HEK293 (cell line): ENCODE measurements around the gene PRCD.

Source experiments
- CTCF ChIA-PET: fragments of 350-600 bp; formaldehyde crosslinking; extraction: SDS; loops from one replicate; lab custom pipeline; 2021; ENCODE audit warnings: antibody characterized with exemption; lab: Yijun Ruan, JAX
- POLR2A ChIA-PET: fragments of 300-600 bp; formaldehyde crosslinking; extraction: SDS; loops from one replicate; lab custom pipeline; 2020; ENCODE audit warnings: antibody characterized with exemption, inconsistent platforms; lab: Yijun Ruan, JAX
- H3K27ac ChIP-seq: fragments of 200-500 bp; sonication (Bioruptor generic); 2 replicates; pipeline ENCODE4 v1.5.1; 2014; ENCODE audit warnings: low read depth, low read length, control low read depth, inconsistent platforms; ENCODE audit errors: extremely low read depth
- H3K36me3 ChIP-seq, 2 experiments: fragments of 200-500 bp in 1 of 2; sonication (Bioruptor generic) in 1 of 2; 1 replicate in 1 of 2; 2 replicates in 1 of 2; pipeline ENCODE4 v1.5.1; 2014 to 2017; ENCODE audit warnings: inconsistent platforms in 2 of 2, low read length in 2 of 2; ENCODE audit not compliant: control insufficient read depth in 2 of 2, insufficient read depth in 1 of 2
- H3K4me1 ChIP-seq: fragments of 200-500 bp; sonication (Bioruptor generic); 2 replicates; pipeline ENCODE4 v1.5.1; 2014; ENCODE audit warnings: mild to moderate bottlenecking, low read length, inconsistent platforms; ENCODE audit not compliant: control insufficient read depth, insufficient read depth
- H3K4me3 ChIP-seq: 2 replicates; pipeline ENCODE4 v1.5.1; 2011; ENCODE audit warnings: low read depth, mild to moderate bottlenecking, control low read depth, low read length, moderate library complexity
- H3K9me3 ChIP-seq: fragments of 200-500 bp; sonication (Bioruptor generic); 2 replicates; pipeline ENCODE4 v1.5.1; 2014; ENCODE audit warnings: low read depth, low read length, inconsistent platforms; ENCODE audit not compliant: control insufficient read depth, insufficient read depth
- CTCF ChIP-seq: fragments of 450-650 bp; formaldehyde crosslinking; IDR thresholded peaks from 2 replicates; pipeline ENCODE4 v1.5.1; 2016; ENCODE audit warnings: missing biosample characterization, missing genetic modification characterization
- EGR2 ChIP-seq: fragments of 450-650 bp; formaldehyde crosslinking; IDR thresholded peaks from 2 replicates; pipeline ENCODE4 v1.5.1; 2016; ENCODE audit warnings: low read depth, missing biosample characterization, missing genetic modification characterization
- HOXA7 ChIP-seq: sonication (generic); formaldehyde crosslinking; IDR thresholded peaks from 2 replicates; pipeline ENCODE4 v1.8.1; 2022; ENCODE audit warnings: missing genetic modification reagents, borderline replicate concordance
- KLF1 ChIP-seq: fragments of 450-650 bp; formaldehyde crosslinking; IDR thresholded peaks from 2 replicates; pipeline ENCODE4 v1.5.1; 2016; ENCODE audit warnings: missing biosample characterization, missing genetic modification characterization
- KLF7 ChIP-seq: fragments of 450-650 bp; formaldehyde crosslinking; IDR thresholded peaks from 2 replicates; pipeline ENCODE4 v1.5.1; 2016; ENCODE audit warnings: missing biosample characterization, missing genetic modification characterization, borderline replicate concordance
- KLF9 ChIP-seq: fragments of 450-650 bp; formaldehyde crosslinking; IDR thresholded peaks from 2 replicates; pipeline ENCODE4 v1.5.1; 2016; ENCODE audit warnings: missing biosample characterization, missing genetic modification characterization, low read depth
- OVOL3 ChIP-seq: fragments of 450-650 bp; formaldehyde crosslinking; IDR thresholded peaks from 2 replicates; pipeline ENCODE4 v1.5.1; 2016; ENCODE audit warnings: missing biosample characterization, missing genetic modification characterization
- SETDB1 ChIP-seq: IDR thresholded peaks from one replicate; pipeline ENCODE4 v1.6.1; 2017; ENCODE audit warnings: mild to moderate bottlenecking, low read length, moderate library complexity, mixed read lengths; ENCODE audit not compliant: insufficient read length
- SP7 ChIP-seq: fragments of 450-650 bp; formaldehyde crosslinking; IDR thresholded peaks from 2 replicates; pipeline ENCODE4 v1.5.1; 2016; ENCODE audit warnings: missing biosample characterization, missing genetic modification characterization
- ZFHX2 ChIP-seq: fragments of 450-650 bp; formaldehyde crosslinking; conservative IDR thresholded peaks from 2 replicates; pipeline ENCODE4 v1.5.1; 2016; ENCODE audit warnings: missing biosample characterization, missing genetic modification characterization
- ZNF121 ChIP-seq: fragments of 450-650 bp; formaldehyde crosslinking; IDR thresholded peaks from 2 replicates; pipeline ENCODE4 v1.5.1; 2016; ENCODE audit warnings: missing biosample characterization, missing genetic modification characterization
- ZNF211 ChIP-seq: fragments of 450-650 bp; formaldehyde crosslinking; IDR thresholded peaks from 2 replicates; pipeline ENCODE4 v1.5.1; 2016; ENCODE audit warnings: low read depth, missing biosample characterization, missing genetic modification characterization
- ZNF221 ChIP-seq: fragments of 450-650 bp; formaldehyde crosslinking; IDR thresholded peaks from 2 replicates; pipeline ENCODE4 v1.5.1; 2017; ENCODE audit warnings: missing biosample characterization, missing genetic modification characterization, borderline replicate concordance
- ZNF280C ChIP-seq: fragments of 450-650 bp; formaldehyde crosslinking; IDR thresholded peaks from 2 replicates; pipeline ENCODE4 v1.5.1; 2016; ENCODE audit warnings: missing biosample characterization, missing genetic modification characterization
- ZNF324 ChIP-seq: fragments of 450-650 bp; formaldehyde crosslinking; IDR thresholded peaks from 2 replicates; pipeline ENCODE4 v1.5.1; 2016; ENCODE audit warnings: missing biosample characterization, missing genetic modification characterization
- ZNF341 ChIP-seq: fragments of 450-650 bp; formaldehyde crosslinking; IDR thresholded peaks from 2 replicates; pipeline ENCODE4; 2016; ENCODE audit warnings: low read depth, missing biosample characterization, missing genetic modification characterization
- ZNF514 ChIP-seq: fragments of 450-650 bp; formaldehyde crosslinking; IDR thresholded peaks from 2 replicates; pipeline ENCODE4 v1.5.1; 2016; ENCODE audit warnings: missing biosample characterization, missing genetic modification characterization
- ZNF521 ChIP-seq: fragments of 450-650 bp; formaldehyde crosslinking; IDR thresholded peaks from 2 replicates; pipeline ENCODE4 v1.5.1; 2017; ENCODE audit warnings: missing biosample characterization, mild to moderate bottlenecking, missing genetic modification characterization
- ZNF558 ChIP-seq: fragments of 450-650 bp; formaldehyde crosslinking; IDR thresholded peaks from 2 replicates; pipeline ENCODE4 v1.5.1; 2016; ENCODE audit warnings: missing biosample characterization, missing genetic modification characterization
- ZNF585B ChIP-seq: fragments of 450-650 bp; formaldehyde crosslinking; IDR thresholded peaks from 2 replicates; pipeline ENCODE4 v1.5.1; 2016; ENCODE audit warnings: missing biosample characterization, missing genetic modification characterization
- ZNF600 ChIP-seq: fragments of 450-650 bp; formaldehyde crosslinking; IDR thresholded peaks from 2 replicates; pipeline ENCODE4 v1.5.1; 2016; ENCODE audit warnings: missing biosample characterization, missing genetic modification characterization
- ZNF624 ChIP-seq: fragments of 450-650 bp; formaldehyde crosslinking; IDR thresholded peaks from 2 replicates; pipeline ENCODE4 v1.5.1; 2017; ENCODE audit warnings: missing biosample characterization, missing genetic modification characterization
- ZNF626 ChIP-seq: fragments of 450-650 bp; sonication (Bioruptor Pico); formaldehyde crosslinking; IDR thresholded peaks from 2 replicates; pipeline ENCODE4 v1.5.1; 2018; ENCODE audit warnings: missing biosample characterization, missing genetic modification characterization, inconsistent platforms
- ZNF701 ChIP-seq: fragments of 450-650 bp; formaldehyde crosslinking; IDR thresholded peaks from 2 replicates; pipeline ENCODE4 v1.5.1; 2016; ENCODE audit warnings: missing biosample characterization, missing genetic modification characterization
- ZNF776 ChIP-seq: fragments of 450-650 bp; formaldehyde crosslinking; IDR thresholded peaks from 2 replicates; pipeline ENCODE4 v1.5.0; 2017; ENCODE audit warnings: missing biosample characterization, missing genetic modification characterization, borderline replicate concordance
- TF ChIP-seq, protein P1 (sequence below): fragments of 450-650 bp; formaldehyde crosslinking; IDR thresholded peaks from 2 replicates; pipeline ENCODE4 v1.5.1; 2016; ENCODE audit warnings: missing biosample characterization, missing genetic modification characterization

Gene PRCD

GRCh38 chr17:76576189-76576588 lies 36.3 kb downstream of the PRCD start:
- Histone ChIP-seq H3K27ac (no peak overlapping the region), H3K4me3 (no peak overlapping the region), H3K36me3 (no peaks in the 10 kb centered on the region), H3K4me1 (no peaks in the 10 kb centered on the region; the same call in 1 of the 2 replicates), H3K9me3 (no peaks in the 10 kb centered on the region)
- POLR2A ChIA-PET = interaction anchor here (1.0 to 1.7 kb wide), 3 partner anchors 10 to 16 kb away, joined by 5 to 7 read pairs (median 6); partner anchors contain the start of gene ST6GALNAC2
- TF ChIP-seq SP7 (tag by site-specific recombination) = no peak
- TF ChIP-seq ZFHX2 (tag by site-specific recombination) = peak; percentile 60
- no peak for TF ChIP-seq ZNF221 (tag by site-specific recombination)
- TF ChIP-seq, protein P1, sequence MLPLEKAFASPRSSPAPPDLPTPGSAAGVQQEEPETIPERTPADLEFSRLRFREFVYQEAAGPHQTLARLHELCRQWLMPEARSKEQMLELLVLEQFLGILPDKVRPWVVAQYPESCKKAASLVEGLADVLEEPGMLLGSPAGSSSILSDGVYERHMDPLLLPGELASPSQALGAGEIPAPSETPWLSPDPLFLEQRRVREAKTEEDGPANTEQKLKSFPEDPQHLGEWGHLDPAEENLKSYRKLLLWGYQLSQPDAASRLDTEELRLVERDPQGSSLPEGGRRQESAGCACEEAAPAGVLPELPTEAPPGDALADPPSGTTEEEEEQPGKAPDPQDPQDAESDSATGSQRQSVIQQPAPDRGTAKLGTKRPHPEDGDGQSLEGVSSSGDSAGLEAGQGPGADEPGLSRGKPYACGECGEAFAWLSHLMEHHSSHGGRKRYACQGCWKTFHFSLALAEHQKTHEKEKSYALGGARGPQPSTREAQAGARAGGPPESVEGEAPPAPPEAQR = no peak
- TF ChIP-seq ZNF600 (tag by site-specific recombination) = 0 out of 2 replicates have a peak, but pooled peaks have one; percentile 34
- TF ChIP-seq ZNF211 (tag by site-specific recombination) = no peak
- no peak for TF ChIP-seq ZNF558 (tag by site-specific recombination)
- TF ChIP-seq ZNF121 = peak; percentile 88; the same call in 1 of the 2 replicates
- peak; percentile 54; the same call in 1 of the 2 replicates for TF ChIP-seq EGR2
- CTCF ChIA-PET = interaction anchor here (0.7 to 1.8 kb wide), 3 partner anchors 18 to 22 kb away, joined by 3 to 6 read pairs (median 3); no protein-coding TSS in a partner anchor

- no peaks in the 10 kb centered on the region; the same call in 1 of the 2 replicates for H3K4me1 ChIP-seq
- no peaks in the 10 kb centered on the region for H3K36me3 ChIP-seq
- POLR2A ChIA-PET = interaction anchor here (1.5 kb wide), 1 partner anchor 10 kb away, joined by 5 read pairs; no protein-coding TSS in a partner anchor
- CTCF ChIA-PET = interaction anchor here (0.5 to 1.7 kb wide), 4 partner anchors 17 to 795 kb away, joined by 3 to 9 read pairs (median 4); no protein-coding TSS in a partner anchor
- TF ChIP-seq ZNF280C (no peak), ZNF600 (tag by site-specific recombination) (peak; percentile 74)
- H3K27ac ChIP-seq = no peak overlapping the region
- no peak overlapping the region for H3K4me3 ChIP-seq
- H3K9me3 ChIP-seq = no peaks in the 10 kb centered on the region
Measured at GRCh38 chr17:76577876-76578275, 38.0 kb downstream of the PRCD start.

DNA sequence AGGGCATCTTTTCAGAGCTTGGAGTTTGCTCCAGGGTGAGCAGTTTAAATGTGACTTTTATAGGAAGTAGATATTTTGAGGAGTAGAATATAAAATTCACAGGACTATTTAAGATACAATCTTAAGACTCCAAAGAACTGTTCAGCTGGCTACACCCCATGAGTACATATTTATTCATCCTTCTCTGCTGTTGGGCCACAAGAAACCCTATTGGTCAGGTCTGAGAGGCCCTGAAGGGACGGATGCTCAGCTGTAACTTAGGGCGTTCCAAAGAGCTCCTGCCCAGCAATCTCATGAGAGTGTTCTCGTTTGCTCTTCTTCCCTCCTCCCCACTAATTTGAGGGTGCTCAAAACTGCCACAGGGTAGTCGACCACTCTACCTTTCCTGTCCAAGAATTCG lies 38.5 kb downstream of the PRCD start:
- ChIA-PET CTCF (interaction anchor here (0.5 to 1.7 kb wide), 5 partner anchors 17 to 795 kb away, joined by 3 to 9 read pairs (median 4); no protein-coding TSS in a partner anchor), POLR2A (interaction anchor here (1.5 kb wide), 1 partner anchor 11 kb away, joined by 5 read pairs; no protein-coding TSS in a partner anchor)
- Histone ChIP-seq H3K4me1 (no peaks in the 10 kb centered on the region; the same call in 1 of the 2 replicates), H3K36me3 (no peaks in the 10 kb centered on the region), H3K27ac (no peak overlapping the region), H3K9me3 (no peaks in the 10 kb centered on the region), H3K4me3 (no peak overlapping the region)
- TF ChIP-seq OVOL3 (no peak), ZNF626 (tag by site-specific recombination) (no peak), ZNF585B (tag by site-specific recombination) (no peak), KLF7 (tag by site-specific recombination) (no peak), CTCF (no peak), HOXA7 (CRISPR knock-in tag) (no peak), ZNF341 (tag by site-specific recombination) (no peak), ZNF624 (tag by site-specific recombination) (no peak), ZNF776 (tag by site-specific recombination) (no peak), ZNF701 (tag by site-specific recombination) (no peak), ZNF514 (tag by site-specific recombination) (no peak), KLF9 (tag by site-specific recombination) (no peak), ZNF600 (tag by site-specific recombination) (no peak), KLF1 (tag by site-specific recombination) (no peak), SETDB1 (no peak), ZNF324 (no peak), ZNF521 (tag by site-specific recombination) (no peak)
